DMS53 treated with DMSO at 0.1 percent for 48 hours (cell line): ENCODE measurements around the gene ABCC2.
"Not testable (repeated sequence)": the region's sequence is repeated elsewhere in the genome, so short reads cannot be mapped to it uniquely, and the experiment has no call there.

ENCODE experiments used
- DNase-seq: peaks from one replicate; lab custom pipeline; 2025; ENCODE audit not compliant: unreplicated experiment; lab: John Stamatoyannopoulos, UW

ABCC2 gene

DNA sequence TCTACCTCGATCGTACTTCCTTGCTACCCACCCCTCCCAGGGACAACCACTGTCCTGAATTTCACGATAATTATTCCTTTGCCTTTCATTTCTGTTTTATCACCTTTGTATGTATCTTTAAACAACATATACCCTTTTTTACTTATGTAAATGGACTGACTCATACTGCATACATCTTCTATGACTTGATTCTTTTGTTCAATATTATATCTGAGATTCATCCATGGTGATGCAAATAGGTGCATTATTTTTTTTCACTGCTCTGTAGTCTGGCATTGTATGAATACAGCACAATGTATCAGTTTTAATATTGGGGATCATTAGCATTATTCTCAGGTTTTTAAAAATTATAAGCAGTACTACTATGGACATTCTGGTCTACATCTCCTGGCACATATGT, 69.4 kb downstream of the ABCC2 start:
- no peak for DNase-seq

DNA sequence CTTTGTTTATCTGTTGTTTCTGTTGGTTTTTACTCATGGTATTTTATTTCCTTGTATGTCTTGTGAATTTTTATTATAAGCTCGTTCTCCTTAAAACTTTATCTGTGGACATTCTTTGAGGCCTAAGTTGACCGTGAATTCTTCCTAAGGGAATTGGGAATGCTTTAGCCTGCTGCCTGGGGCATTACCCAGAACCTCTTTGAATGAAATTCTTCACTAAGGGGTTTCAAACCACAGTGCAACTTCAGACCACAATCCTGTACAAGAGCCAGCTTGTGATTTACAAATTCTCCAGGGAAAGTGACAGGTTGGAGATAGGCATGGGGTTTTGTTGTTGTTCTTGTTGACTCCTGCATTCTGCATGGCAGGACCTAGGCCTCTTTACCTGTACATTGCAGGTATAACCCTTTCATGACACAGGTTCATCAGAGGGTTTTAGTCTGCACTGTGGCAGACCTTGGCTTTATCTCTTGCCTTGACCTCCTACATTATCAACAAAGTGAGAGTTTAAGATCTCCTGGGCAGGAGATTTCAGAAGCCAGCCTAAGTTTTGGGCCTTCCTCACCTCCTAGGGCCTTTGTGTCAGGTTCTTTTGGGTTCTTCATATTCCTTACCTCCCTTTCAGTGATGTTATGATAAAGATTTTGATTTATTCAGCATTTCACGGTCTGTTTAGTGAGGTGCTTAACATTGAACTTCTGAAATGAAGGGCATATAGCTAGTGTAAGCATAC, 70.2 kb downstream of the ABCC2 start:
- DNase-seq: no peak

DNA sequence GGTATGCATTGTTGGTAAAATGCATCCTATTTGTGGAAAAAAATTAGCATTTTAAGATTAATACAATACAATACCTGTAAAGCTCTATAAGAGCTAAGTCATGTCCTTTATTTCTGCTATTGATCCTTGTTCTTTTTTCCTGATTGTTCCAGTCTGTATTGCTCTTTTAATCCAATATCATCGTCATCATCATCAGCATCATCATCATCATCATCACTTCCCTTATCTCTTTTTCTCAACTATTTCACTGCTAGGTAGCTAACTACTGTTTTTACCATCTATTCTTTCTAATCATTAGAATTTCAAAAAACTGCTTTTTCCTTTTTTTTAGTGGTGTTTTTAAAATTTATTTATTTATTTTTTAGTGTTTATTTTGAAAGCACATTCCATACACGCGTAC, 71.2 kb downstream of the ABCC2 start:
- DNase-seq: no peak

DNA sequence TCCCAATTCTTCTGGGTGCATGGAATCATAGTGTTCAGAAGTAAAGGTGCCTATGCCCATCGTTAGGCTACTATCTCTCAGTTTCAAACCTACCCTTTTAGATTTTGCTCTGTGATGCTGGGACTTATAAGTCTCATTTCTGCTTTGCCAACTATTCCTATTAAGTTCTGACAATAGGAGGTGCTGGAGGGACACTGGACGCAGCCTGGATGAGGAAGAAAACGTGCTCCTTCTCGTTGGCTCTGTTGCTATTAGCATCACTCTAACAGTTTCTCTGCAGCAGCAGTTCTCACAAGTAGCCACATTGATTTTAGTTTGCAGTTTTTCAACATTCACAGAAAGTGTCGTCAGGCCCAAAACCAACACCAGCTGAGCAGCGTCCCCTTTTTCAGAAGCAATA, 72.4 kb downstream of the ABCC2 start:
- no peak for DNase-seq

DNA sequence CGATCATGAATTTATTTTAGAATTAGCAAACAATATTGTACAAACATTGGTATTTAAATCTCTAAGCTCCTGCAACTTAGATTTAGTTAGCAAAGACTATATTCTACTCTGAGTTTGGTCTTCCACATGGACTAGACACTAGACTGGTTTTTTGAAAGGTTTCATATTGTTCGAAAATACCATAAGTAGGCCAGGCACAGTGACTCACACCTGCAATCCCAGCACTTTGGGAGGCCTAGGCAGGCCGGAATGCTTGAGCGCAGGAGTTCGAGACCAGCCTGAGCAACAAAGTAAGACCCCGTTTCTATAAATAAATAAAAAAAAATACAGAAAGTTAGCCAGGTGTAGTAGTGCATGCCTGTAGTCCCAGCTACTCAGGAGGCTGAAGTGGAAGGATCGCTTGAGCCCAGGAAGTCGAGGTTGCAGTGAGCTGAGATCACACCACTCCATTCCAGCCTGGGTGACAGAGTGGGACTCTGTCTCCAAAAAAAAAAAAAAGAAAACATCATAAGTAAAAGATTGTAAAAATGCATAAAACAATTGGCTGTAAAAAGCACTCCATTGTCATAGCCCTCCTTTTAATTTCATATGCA, 73.1 kb downstream of the ABCC2 start:
- no peak for DNase-seq

DNA sequence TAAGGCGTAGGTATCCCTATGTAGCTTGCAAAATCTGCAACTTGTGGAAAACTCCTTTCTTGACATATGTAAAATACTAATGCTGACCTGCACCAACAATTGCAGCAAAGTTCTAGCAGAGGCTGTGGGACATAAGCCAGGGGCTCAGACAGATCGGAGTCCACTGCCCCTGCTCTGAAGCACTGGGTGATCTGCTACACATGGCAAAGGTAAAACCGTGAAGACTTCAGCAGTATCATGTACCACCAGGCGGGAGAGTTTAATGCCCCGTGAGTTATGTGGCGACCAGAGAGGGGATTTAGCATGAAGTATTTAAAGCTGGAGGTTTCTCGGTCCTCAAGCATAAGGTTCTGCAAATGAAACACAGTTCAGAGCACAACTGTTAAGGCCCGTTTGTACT, 76.4 kb downstream of the ABCC2 start:
- no peak for DNase-seq

DNA sequence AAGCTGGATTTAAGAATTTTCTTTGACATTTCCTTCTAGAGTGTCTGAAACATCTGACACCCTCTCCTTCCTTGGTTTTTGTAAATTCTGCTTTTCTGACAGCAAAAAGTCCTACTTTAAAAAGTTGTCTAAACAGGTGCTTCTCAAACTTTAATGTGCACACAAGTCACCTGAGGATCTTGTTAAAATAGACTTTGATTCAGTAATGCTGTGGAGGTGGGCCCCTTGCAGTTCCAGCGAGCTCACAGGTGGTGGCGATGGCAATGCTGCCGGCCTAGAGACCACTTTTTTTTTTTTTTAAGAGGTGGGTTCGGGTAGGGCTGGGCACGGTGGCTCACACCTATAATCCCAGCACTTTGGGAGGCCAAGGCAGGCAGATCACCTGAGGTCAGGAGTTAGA, 77.1 kb downstream of the ABCC2 start:
- DNase-seq: no peak

DNA sequence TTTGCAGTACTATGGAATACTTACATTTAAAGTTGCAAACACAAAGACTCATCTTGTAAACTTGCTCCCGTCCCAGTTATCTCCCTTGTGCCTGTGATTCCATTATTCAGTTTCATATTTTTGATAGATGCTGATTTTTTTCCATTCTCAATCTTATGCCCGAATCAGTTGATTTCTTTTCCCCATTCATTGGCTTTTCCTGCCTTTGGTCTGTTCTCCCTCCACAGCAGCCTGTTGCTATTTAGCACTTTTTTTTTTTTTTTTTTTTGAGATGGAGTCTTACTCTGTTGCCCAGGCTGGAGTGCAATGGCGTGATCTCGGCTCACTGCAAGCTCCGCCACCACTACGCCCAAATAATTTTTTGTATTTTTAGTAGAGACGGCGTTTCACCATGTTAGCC, 78.0 kb downstream of the ABCC2 start:
- DNase-seq: no peak

DNA sequence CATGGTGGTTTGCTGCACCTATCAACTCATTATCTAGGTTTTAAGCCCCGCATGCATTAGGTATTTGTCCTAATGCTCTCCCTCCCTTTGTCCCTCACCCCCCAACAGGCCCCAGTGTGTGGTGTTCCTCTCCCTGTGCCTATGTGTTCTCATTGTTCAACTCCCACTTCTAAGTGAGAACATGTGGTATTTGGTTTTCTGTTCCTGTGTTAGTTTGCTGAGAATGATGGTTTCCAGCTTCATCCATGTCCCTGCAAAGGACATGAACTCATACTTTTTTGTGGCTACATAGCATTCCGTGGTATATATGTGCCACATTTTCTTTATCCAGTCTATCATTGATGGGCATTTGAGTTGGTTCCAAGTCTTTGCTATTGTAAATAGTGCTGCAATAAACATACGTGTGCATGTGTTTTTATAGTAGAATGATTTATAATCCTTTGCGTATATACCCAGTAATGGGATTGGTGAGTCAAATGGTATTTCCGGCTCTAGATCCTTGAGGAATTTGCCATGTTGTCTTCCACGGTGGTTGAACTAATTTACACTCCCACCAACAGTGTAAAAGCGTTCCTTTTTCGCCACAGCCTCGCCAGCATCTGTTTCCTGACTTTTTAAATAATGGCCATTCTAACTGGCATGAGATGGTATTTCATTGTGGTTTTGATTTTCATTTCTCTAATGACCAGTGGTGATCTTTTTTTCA, 81.2 kb downstream of the ABCC2 start:
- DNase-seq: not testable (repeated sequence)

DNA sequence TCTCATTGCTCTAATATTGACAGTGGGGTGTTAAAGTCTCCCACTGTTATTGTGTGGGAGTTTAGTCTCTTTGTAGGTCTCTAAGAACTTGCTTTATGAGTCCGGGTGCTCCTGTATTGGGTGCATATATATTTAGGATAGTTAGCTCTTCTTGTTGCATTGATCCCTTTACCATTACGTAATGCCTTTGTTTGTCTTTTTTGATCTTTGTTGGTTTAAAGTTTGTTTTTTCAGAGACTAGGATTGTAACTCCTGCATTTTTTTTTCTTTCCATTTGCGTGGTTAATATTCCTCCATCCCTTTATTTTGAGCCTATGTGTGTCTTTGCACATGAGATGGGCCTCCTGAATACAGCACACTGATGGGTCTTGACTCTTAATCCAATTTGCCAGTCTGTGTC, 84.8 kb downstream of the ABCC2 start:
- not testable (repeated sequence) for DNase-seq

DNA sequence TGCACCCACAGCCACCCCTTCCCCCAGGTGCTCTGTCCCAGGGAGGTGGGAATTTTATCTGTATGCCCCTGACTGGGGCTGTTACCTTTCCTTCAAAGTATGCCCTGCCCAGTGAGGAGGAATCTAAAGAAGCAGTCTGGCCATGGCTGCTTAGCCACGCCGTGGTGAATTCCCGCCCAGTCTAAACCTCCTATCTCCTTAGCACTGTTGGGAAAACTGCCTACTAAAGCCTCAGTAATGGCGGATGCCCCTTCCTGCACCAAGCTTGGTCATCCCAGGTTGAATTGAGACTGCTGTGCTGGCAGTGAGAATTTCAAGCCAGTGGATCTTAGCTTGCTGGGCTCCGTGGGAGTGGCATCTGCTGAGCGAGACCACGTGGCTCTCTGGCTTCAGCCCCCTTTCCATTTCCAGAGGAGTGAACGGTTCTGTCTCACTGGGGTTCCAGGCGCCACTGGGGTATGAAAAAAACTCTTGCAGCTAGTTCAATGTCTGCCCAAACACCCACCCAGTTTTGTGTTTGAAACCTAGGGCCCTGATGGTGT, 87.2 kb downstream of the ABCC2 start:
- DNase-seq: no peak

DNA sequence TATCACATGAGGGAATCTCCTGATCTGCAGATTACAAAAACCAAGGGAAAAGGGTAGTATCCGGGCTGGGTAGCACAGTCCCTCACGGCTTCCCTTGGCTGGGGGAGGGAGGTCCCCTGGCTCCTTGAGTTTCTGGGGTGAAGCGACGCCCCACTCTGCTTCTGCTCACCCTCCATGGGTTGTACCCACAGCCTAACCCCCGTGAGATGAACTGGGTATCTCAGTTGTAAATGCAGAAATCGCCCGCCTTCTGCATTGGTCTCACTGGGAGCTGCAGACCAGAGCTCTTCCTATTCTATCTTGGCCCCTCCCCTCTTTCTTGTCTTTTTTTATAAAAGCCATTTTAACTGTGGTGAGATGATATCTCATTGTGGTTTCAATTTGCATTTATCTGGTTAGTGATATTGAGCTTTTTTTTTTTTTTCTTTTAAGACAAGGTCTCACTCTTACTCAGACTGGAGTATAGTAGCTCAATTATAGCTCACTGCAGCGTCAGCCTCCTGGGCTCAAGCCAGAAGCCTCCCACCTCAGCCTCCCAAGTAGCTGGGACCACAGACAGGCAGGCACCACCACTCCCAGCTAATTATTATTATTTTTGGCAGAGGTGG, 87.8 kb downstream of the ABCC2 start:
- DNase-seq: no peak

DNA sequence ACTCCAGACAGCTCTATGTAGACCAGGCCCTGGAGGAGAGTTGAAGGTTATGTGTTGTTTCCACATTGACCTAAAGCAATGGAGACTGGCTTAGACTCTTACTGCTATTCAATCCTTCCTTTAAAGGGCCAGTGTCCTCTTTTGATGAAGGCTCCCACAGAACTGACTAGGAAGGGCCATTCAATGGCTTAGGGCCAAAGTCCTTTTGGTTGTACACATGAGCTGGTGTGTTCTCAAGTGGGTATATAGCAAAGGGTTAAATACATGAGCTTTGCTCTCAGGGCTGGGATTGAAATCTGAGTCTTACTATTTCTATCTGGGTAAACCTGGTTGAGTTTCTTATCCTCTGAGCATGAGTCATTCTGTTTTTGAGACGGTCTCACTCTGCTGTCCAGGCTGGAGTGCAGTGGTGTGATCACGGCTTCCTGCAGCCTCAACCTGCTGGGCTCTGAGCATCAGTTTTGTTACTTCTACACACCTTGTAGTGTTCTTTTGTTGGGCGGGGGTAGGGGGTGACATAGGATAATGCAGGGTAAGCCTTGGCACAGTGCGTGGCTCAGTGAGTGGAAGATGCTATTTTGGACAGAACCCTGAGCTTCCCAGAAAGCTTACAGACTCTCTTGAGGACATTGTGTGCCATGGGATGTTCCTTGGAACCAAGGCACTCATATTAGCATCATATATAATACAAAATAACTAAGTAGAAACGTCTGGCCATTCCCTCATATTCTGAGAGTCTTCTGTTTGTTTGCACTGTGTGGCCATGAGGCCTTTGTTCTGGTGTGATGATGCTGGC, 90.1 kb downstream of the ABCC2 start:
- no peak for DNase-seq

DNA sequence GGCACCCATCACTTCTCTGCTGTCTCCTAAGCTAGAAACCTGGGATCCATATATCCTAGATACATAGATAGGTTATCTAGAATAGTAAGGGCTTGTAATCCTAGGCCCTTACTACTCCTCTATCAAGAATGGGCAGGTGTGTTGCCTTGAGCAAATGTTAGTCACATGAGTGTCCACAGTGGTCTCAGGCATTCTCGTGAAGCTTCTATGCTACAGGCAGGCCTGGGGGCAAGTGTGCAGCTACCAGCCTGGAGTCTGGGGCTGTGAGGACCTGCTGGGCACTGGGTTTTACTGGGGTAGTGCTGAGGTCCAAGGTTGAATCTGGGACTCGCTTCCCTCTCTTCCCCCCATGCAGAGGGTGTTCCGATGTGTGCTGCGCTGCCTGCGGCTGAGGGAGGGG, 91.4 kb downstream of the ABCC2 start:
- no peak for DNase-seq

DNA sequence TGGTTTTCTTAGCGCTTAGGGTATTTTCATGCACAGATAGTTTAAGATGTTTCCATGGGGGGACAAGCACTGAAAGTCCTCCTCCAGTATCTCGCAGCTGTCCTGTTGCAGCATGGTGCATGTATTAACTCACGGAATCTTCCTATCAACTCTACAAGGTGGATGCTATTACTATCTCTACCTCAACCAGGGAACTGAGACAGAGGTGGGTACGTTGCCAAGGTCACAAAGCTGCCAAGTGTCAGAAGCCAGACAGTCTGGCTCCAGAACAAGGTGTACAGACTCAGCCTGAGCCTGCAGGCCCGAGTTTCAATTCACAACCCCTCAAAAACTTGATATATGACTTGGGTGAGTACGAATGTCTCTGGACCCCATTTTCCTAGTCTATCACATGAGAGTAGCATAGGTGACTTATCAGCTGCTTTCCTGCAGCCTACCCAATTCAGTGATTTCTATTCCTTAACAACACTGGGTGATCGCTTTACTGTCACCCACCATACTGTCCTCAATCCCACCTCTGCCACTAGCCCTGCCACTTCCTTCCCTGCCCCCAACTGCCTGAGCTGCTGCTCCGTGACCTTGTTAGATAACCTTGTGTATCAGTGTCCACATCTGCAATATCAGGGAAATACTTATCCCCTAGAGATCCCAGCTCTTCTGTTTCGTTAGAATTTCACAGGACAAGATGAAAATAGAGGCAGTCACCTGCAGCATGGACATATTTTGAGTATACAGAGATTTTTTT, 92.1 kb downstream of the ABCC2 start:
- no peak for DNase-seq

DNA sequence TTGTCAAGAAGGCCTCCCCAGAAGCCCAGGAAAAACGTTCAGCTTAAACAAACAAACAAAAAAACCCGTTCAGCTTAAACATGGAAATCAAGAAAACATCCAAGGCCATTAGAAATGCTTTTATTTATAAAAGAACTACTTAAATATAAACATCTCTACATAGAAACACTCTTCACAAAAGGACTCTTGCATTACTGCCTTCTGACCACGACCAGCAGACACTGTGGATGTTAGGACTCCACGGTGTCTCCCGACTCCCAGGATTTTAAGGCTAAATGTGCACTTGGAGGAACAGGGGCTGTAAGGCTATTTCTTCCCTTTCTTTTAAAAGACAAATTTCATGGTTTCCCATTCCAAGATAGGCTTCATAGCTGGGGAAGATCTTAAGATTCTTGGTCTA, 93.0 kb downstream of the ABCC2 start:
- DNase-seq: no peak

DNA sequence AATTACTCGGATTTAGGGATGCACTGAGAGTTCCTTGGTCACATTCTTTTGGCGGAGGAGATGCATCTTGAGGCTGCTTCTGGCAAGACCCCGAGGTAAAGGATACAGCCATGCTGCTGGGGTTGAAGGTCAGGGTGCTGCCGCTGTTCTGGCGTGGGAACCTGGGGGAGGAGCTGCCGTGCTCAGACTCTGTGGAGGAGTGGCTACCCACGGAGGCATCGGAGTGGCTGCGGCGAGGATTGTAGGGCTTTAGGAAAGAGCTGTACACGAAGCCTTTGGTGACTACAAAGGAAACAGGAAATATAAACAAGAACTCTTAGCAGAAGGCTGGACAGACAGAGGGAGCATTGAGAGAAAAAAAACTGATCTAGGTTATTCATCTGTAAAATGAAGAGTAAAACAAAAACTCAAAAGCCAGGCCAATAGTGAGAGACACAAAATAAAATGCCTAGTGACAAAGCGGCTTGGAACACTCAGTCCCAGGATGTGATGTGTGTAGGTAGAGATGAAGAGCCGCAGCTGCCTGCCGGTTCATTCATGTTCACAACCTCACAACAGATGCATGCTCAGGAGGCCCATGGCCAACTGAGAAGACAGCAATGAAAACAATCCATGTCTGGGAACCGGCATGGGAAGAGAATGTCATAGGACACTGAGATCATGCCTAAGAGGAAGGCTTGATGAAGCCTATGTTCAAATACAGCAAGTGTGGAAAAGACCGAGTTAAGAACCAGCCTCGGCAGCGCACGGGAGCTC, 97.8 kb downstream of the ABCC2 start:
- no peak for DNase-seq

DNA sequence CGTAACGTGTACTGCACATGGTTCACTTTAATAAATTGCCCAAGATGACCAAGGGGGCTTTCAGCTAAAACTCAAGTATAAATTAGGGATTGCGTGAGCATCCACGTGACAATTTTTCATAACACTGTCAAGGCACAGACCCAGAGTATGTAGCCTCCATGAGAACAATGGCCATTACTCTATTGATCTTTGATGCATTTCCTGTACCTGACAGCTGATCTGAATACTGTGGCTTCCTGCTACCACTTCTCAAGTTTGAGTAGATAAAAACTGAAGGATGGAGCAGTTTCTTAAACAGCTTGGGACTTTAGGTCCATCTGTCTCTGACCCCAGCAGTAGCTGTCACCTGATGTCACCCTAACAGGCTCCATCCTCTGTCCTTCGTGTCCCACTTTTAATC, 98.9 kb downstream of the ABCC2 start:
- no peak for DNase-seq

DNA sequence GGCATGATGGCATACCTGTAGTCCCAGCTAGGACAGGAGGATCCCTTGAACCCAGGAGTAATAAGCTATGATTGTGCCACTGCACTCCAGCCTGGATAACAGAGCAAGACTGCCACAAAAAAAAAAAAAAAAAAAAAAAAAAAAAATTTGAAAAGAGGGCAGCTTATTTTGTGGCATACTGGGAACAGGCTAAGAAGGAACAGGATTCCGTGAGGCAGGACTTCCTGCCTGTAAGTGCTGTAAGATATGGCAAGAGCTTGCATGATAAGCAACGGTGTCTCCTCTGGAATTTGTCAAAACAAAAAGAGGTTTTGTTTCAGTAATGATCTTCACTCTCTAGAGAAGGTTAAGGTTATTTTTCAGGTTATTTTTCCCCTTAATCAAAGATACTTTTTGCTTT, 101.1 kb downstream of the ABCC2 start:
- DNase-seq: no peak

DNA sequence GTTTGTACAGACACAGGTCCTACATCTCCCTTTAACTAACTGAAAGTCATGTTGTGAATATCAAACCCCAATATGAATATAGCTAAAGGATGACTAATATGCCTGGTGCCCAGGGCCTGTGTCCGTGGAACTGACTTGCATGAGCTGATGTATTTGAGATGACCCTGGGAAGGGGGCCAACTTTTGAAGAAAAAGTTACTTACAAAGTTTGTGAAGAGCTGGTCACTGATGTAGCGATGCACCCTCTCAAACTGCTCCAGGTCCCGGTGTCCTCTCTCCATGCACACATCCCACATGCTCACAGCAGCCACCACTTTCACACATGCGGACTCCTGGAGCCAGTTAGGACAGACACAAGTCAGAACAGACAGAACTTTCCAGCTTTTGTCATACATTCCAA, 106.2 kb downstream of the ABCC2 start:
- DNase-seq: no peak
